Stimulated activated CD8-positive, alpha-beta memory T cell treated with anti-CD3 and anti-CD28 coated beads, Interleukin-7, amount 100 ng/mL, for 4 hours (primary cell): ENCODE measurements around the gene CMIP.
A peak's percentile ranks its signal among the peaks of the same experiment; 100 is the strongest.

Source experiments
- DNase-seq, 2 donors: peaks; one replicate each; pipeline ENCODE4 v3.0.0-alpha.2; 2020; ENCODE audit warnings: low read depth in 2 of 2

CMIP gene

DNA sequence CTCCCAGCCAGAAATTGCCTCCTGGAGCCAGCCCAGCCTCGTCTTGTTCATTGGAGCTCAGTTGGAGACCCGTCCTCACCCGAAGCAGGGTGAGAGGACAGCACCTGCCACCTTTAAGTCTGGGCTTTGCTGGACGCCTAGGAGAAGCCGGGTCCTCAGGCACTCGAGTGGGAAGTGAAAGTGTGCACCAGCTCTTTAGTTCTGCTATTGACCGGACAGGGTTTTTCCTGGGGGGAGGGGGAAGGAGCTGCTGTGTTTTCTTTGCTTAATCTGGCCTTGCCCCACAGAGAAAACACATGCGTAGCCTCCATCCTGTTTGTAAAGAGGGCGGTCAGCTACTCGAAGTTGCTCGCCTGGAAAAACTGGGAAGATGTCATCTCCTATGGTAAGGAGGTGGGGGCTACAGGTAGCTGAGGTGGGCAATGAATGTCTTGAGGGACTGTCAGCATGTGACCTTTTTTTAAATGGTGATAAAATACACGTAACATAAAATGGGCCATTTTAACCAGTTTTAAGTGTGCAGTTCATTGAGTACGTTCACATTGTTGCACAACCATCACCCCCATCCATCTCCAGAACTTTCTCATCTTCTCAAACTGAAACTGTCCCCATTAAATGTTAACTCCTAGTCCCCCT lies 34.4 kb downstream of the CMIP start:
- no peak for DNase-seq

- no peak for DNase-seq
These were observed 36.1 kb downstream of the CMIP start for GRCh38 chr16:81480606-81481206.

DNA sequence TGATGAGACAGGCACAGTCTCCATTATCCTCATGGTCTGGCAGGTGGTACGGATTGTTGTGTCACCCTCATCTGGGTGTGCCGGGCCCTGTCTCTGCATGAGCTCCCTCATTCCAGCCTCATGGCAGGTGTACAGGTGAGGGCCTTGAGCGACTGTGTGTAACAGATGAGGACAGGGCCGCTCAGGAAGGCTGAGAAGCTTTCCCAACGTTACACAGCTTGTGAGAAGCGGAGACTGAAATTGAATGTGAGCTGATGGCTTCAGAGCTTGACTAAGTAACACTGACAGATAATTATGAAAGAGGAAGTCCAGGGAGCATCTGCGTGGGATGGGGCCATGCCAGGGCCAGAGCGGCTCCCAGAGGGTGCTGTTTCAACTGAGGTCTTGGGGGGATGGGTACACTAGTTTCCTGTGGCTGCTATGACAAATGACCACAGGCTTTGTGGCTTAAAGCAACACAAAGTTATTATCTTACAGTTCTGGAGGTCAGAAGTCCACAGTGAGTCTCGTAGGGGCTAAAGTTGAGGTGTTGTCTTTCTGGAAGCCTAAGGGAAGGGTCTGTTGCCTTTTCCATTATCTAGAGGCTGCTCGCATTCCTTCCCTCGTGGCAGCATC lies 36.7 kb downstream of the CMIP start:
- peak in 1 of 2 donors; percentile 21 for DNase-seq

- no peak for DNase-seq
These were observed 37.9 kb downstream of the CMIP start for GRCh38 chr16:81482329-81483063.

DNA sequence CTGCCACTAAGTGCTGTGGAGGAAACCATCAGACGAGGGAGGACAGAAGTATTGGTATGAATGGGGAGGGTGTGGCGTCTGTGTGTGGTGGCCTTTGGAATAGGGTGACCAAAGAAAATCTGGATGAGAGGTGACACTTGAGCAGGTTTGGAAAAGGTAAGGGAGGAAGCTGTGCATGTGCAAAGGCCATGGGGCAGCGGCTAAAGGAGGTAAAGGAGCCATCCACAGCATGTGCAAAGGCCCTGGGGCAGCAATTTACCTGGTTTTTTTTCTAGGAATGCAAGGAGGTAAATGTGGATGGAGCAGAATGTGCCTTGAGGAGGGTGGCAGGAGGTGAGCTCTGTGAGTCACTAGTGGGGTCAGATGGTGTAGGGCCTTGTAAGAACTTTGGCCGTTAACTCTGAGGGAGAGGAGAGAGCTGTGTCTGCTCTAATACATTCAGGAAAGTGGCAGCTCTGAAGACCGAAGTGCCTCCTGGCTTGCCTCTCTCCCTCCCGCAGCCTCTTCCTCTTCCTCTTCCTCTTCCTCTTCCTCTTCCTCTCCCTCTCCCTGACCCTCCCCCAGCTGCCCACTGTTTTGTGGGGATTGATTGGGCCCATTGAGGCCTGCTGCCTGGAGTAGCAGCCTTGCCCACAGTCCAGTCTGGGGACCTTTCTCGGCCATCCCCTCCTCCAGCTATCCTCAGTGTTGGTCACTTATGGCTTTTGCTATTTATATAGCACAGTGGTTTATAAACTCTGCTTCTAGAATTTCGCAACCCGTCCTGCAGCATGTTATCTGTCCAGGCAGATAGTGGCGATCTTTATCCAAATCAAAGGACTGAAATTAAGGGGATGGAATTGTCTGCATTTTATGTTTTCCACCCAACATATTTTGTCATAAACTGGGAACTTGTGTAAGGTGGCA lies 38.7 kb downstream of the CMIP start:
- DNase-seq = no peak

DNA sequence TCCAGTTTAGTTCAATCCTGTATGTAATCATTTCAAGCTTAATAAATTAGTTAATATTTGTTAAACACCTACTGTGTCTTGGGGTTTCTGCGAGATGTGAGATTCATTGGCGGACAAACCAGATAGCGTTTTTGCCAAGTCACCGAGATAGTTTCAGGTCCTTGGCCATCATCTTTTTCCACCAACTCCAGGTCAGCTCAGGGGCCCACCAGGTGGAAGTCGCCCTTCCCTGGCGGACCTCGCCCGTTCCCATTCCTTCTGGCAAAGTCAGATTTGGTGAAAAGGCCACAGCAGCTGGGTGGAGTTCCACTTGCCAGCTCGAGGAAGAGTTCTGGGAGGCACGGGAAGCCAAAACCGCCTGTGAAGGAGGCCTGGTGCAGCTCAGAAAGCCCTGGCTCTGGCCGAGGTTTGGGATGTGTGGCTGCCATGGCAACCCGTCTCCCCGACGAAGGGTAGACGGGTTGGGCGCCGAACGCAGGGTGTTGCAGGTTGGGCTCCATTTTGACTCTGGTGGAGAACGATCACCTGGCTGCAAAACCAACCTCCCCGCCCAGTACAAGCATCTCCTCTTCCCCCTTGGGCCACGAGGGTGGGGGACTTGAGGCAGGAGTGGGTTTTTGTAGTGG lies 39.5 kb downstream of the CMIP start:
- DNase-seq = no peak

GRCh38 chr16:81484908-81485624 lies 40.5 kb downstream of the CMIP start:
- no peak for DNase-seq

DNA sequence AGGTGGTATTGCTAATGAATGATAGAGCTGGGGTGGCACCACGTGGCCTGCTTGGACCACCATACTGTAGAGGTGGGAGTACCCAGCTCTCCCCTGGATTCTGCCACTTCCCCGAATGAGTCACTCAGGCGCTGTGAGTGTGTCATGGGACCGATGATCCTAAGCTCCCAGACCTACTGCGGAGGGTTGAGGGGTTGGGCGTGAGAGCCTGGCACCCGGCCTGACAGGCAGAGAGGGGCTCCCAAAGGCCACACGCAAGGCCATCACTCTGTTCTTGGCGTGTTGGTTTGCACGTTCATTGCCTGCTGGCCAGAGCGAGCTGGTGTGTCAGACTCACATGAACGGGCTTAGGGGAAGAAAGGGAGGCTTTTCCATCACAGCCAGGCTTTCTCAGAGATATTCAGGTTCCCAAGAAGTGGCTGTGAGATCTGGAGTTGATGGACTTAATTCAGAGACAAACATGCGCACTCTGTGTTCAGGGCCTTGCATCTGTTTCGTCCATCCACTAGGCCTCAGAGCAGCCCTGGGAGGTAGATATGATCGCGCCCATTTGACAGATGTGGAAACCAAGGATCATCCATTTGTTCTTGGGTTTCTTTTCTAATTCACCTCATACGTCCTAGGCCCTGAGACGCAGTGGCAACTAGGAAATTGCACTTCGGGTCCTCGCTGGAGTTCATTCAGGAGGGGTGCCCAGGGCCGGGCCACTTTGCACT lies 41.4 kb downstream of the CMIP start:
- no peak for DNase-seq

GRCh38 chr16:81486540-81487061 lies 42.0 kb downstream of the CMIP start:
- DNase-seq = no peak

DNA sequence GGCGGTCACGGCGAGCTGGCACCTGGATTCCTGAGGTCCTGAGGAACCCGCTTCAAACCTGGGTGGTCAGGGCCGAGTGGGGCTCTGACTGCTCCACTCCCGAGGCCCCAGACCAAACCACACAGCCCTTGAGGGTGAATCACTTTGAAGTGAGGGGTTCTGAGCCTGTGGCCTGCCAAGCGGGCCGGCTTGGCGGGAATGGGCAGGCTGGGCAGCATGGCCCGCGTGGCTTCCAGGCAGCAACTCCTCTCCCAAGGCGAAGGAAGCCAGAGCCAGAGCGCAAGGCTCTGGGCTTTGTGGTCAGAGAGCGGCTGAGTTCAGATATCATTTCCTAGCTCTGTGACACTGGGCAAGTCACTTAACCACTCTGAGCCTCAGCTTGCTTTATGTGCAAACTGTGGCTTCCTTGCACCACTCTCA lies 42.7 kb downstream of the CMIP start:
- DNase-seq = no peak

GRCh38 chr16:81488687-81489411 lies 44.2 kb downstream of the CMIP start:
- DNase-seq = no peak

DNA sequence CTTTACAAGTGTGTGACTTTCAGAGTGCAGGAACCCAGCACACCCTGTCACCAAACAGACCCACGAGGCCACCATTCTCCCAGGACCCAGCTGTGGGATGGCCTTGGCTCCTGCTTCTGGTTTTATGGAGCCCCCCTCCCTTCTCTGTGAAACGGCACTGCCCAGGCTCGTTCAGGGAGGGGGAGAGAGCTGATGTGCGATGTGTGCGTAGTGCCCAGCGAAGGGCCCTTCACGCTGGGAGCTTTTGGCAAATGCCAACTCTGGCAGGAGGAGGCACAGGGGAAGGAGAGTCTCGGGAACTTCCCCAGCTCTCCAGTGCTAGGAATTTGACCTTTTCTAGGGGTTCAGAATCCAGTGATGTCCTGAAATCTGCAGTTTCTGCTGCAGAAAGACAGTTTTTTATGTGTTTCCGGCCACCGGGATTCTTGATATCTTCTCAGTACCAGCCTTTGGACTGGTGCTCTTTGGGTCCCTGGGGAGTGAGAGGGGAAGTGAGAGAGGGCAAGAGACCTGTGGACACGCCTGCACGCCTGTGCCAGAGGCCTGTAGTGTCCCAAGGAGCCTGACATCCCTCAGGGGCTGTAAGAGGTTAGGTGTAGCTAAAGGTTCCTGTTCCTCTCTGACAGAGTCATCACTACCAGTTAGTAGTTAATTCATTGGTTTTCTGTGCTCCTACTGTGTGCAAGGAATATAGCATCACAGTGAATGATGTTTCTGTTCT lies 45.1 kb downstream of the CMIP start:
- no peak for DNase-seq

- no peak for DNase-seq
These were observed 47.1 kb downstream of the CMIP start for GRCh38 chr16:81491541-81492188.

- no peak for DNase-seq
These were observed 47.7 kb downstream of the CMIP start for GRCh38 chr16:81492311-81492761.

GRCh38 chr16:81492965-81493754 lies 48.6 kb downstream of the CMIP start:
- DNase-seq = no peak

DNA sequence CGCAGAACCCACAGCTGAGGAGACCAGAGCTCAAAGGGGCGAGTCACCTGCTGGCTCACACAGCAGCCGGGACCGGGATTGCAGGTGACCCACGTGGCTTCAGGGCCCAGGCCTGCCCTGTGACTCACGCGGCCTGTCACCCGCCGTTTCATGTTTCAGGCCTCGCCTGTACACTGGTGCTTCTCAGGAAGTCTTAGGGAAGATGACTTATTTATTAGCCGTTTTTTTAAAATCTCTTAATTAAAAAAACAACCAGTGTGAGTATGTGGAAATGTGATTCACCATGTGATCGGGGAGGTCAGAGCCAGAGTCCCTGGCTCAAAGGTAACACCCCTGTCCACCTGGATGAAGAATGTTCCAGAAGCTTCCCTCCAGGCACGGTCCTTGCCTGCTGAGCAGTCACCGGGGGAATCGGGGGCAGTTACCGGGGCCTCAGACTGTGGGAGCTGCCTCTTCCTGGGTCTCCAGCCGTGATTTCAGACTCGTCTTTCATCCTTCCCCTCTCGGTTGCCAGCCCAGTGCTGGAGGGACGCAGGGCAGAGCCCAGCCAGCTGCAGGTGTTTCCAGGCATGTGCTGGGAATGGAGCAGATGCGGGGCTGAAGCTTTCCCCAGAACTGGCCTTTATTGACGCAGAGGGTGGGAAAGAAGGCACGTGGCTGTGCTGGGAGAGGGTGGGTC lies 49.3 kb downstream of the CMIP start:
- DNase-seq = peak in 1 of 2 donors; percentile 40
